ENCODE data around the gene C19orf33.
A peak's percentile ranks its signal among the peaks of the same experiment; 100 is the strongest.

C19orf33 gene

DNA sequence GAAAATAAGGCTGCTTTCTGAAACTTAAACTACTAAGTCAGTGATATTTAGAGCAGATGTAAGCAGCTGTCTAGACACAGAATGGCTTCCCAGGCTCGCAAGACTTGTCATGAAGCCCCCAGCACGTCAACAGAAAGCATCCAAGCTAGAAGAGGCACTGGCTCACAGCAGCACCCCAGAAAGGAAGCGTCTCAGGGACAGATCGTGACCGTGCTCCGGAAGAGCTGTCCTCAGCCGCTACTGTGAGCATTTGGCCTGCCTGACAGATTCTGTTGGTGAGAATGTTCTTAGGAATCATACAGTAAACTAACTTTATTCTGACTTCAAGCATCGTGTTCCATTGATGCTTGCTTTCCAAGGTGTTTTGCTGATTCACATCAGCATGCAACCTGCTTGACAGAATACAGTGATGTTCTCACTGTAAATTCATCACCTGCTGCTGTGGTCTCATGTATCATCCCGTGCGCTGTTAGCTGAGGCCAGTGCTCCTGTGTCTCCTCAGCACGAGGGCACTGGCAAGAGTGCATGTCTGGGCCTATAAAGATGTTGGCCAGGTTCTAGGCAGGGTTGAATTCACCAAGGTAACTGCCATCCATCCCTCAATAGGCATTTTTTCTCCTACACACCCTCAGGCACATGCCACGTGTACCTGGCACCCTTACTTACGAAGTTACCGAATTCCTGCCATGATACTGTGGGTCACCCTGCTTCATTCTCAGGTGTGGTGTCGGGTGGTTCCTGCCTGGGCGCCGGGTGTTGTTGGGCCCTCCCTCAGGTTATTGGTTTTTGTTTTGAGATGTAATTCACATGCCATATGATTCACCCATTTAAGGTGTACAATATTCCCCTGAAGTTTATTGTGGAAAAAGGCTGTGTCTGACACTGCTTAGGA, 23.8 kb upstream of the C19orf33 start:
- DNase-seq: no peak

DNA sequence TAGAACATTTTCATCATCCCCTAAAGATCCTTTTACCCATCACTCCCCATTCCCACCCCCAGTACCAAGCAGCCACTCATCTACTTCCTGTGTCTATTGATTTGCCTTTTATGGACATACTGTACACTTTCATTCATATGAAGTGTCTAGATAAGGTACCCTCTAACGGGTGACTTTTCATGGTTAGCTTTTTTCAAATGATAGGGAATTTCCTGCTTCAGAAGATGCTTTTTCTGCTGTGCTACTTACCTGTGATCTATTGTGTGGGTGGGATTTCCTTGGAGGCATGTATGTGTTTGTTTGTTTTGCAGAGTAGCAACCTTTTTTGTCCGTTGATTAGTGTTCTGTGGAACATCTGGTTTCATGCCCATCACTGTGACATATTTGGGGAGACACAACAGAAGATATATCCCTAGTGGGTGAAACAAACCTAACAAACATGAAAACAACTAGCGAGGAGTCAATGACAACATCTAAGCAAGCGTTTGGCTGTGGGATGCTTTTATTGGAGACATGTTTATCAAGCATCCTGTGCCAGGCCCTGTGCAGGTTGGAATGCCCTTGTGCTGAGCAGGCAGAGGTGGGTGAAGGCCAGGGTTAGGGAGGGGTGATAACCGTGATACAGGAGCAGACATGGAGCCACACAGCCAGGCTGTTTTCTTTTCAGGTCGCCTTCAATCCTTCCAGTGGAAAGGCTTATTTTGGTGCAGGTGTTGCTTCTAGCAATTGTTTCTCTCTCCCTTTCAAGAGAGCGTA, 22.1 kb upstream of the C19orf33 start:
- DNase-seq: peak; percentile 7

DNA sequence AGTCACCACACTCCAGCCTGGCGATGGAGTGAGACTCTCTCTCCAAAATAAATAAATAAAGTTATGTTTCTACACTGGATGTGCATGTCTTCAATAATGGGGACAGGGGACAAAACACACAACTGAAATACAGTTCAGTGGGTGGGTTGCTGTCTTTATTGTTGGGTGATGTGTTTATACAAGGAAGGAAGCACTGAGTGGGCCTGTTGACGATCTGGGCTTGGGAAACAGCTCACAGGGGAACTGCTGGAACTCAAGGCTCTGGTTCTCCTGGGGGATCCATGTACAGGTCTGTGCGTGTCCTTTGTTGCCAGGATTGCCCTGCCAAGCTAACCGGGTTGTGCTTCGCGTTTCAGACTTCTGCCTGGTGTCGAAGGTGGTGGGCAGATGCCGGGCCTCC, 20.8 kb upstream of the C19orf33 start:
- no peak for DNase-seq

DNA sequence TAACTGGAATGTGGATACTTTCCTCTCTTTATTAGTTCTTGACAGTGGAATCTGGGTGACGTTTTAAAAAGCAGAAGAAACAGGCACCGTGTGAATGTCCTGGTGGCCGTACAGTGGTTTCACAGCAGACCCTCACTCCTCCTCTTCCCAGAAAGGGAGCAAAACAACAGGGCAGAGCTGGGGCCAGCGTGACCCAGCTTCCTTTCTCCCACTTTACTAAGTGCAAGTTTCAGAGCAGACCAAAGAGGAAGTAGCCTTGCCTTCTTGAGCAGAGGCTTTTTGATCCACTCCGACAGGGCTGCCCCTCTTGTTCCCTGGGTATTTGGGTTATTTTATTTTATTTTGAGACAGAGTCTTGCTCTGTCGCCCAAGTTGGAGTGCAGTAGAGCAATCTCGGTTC, 19.6 kb upstream of the C19orf33 start:
- no peak for DNase-seq

DNA sequence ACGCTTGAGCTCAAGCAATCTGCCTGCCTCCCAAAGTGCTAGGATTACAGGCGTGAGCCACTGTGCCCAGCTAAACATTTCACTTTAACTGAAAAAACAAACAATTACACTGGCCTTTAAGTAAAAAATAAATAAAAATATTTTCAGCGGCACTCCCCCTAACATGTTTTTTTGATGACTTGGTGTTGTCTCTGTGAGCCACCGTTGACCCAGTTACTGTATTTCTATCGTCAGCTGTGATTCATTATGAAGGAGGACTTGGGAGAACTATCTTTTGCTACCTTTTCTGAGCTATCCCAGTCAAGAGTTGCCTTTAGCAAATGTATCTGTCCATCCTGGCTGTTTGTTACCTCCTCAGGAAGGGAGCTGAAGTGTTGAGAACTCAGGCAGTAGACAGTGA, 18.5 kb upstream of the C19orf33 start:
- no peak for DNase-seq

DNA sequence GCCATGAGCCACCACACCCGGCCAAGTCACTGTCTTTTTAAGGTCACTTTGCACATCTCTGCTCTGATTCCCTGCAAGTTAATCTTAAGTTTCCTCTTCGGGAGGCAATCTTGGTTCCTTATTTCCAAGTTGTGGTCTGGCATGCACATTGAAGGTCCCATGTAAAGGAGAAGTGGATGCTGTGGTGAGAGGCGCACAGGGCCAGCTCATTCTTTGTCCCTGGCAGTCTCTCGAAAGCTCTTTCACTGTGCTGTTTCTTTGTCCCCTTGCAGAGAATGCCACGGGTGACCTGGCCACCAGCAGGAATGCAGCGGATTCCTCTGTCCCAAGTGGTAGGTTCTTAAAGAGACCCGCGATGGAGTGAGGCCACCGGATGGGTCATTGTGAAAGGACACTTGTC, 16.4 kb upstream of the C19orf33 start:
- DNase-seq: peak; percentile 14

DNA sequence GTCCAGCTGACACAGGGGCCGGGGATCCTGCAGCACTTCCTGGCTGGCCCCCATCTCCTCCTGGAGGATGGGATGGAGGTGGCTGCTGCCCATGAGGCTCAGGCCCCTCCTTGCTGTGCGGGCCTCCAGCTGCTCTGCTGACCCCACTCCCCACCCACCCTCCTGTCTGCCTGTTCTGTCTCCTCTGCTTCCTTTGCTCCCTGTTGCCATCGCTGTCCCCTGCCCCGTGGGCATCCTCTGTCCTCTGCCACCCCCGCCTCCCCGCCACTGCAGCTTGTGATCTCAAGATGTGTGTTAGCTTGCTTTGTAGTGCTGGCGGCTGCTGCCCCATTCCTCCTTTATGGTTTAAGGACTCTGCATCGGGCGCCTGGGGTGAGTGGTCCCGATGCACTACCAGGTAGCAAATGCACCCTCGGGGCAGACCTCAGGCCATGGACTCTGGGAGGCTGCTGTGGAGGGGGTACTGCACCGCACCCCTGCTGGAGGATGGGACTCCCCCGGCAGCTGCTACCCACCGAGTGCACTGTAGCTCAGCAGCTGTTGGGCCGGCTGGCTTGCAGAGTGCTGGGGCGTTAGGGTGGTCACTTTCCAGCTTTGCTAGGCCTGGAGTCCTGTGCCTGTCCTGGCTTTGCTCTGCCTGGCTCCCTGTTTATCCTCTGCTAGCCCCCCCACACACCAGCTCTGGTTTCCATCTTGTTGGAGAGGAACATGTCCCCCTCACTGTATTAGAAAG, 15.8 kb upstream of the C19orf33 start:
- DNase-seq: no peak

DNA sequence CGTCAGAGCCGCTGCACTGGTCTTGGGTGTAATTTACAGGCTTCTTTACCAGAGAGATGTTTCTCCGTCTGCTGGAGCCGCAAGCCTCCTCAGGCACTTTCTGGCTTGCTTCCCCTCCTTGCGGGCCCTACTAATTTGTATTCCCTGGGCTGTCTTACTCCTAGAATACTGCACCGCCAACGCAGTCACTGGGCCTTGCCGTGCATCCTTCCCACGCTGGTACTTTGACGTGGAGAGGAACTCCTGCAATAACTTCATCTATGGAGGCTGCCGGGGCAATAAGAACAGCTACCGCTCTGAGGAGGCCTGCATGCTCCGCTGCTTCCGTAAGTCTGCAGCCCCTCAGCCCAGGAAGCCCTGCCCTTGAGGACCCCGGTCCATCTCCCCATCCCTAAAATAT, 14.1 kb upstream of the C19orf33 start:
- no peak for DNase-seq

DNA sequence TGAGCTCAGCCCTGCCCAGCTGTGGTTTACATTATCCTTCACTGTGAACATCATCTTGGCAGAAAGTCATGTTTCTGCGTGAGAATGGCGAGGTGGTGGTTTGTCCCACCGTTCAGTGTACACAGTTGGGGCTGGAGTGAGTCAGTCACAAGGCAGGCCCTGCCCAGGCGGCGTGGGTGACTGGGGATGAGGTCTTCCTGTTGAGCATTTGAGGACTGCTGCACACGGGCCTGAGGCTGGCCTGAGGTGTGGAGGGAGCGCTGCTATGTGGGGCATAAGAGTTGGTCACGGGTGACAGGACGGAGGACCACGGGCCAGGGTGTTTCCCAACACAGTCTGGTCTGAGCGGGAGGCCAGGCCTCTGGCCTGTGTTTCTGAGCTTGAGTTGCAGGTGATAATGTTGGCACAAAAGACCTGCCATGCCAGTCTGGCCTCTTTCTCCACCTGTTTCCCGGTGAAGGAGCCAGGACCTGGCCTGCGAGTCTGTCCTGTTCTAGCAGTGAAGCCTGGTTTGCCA, 13.4 kb upstream of the C19orf33 start:
- no peak for DNase-seq

DNA sequence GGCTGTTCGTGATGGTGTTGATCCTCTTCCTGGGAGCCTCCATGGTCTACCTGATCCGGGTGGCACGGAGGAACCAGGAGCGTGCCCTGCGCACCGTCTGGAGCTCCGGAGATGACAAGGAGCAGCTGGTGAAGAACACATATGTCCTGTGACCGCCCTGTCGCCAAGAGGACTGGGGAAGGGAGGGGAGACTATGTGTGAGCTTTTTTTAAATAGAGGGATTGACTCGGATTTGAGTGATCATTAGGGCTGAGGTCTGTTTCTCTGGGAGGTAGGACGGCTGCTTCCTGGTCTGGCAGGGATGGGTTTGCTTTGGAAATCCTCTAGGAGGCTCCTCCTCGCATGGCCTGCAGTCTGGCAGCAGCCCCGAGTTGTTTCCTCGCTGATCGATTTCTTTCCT, 12.2 kb upstream of the C19orf33 start:
- DNase-seq: no peak

DNA sequence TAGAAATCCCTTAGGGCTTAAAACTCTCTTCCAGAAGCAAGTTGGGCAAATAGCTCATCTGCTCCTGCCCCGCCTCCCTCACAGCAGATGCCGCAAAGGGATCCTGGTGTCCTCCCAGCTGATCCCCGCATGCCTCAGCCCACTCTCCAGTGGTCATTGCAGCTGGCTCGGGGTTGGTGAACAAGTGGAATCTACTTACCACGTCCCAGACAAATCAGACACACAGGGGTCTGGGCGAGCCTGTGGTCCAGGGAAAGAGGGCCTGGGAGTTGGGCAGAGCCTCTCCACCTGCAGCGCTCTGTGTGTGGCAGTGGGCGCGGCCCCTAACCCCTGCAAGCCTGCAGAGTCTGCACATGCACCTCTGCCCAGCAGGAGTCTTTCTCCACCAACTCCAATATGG, 10.8 kb upstream of the C19orf33 start:
- no peak for DNase-seq

DNA sequence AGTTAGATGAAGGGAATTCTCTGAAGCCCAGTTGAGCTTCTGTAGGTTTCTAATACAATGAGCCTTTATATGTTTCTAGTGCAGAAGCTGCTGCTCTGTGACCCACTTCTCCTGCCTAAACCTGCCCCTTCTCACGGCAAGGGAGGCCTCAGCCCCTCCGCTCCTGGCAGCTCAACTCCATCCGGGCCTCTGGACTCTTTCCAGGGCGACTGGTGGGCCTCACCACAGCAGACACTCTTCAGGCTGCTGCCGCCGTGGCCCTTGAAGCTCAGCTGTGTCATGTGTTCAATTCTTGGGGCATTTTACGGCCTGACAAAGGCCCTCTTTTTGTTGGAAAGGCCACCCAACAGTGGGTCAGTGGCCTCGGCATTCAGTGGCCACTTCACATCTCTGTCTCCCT, 10.0 kb upstream of the C19orf33 start:
- no peak for DNase-seq

DNA sequence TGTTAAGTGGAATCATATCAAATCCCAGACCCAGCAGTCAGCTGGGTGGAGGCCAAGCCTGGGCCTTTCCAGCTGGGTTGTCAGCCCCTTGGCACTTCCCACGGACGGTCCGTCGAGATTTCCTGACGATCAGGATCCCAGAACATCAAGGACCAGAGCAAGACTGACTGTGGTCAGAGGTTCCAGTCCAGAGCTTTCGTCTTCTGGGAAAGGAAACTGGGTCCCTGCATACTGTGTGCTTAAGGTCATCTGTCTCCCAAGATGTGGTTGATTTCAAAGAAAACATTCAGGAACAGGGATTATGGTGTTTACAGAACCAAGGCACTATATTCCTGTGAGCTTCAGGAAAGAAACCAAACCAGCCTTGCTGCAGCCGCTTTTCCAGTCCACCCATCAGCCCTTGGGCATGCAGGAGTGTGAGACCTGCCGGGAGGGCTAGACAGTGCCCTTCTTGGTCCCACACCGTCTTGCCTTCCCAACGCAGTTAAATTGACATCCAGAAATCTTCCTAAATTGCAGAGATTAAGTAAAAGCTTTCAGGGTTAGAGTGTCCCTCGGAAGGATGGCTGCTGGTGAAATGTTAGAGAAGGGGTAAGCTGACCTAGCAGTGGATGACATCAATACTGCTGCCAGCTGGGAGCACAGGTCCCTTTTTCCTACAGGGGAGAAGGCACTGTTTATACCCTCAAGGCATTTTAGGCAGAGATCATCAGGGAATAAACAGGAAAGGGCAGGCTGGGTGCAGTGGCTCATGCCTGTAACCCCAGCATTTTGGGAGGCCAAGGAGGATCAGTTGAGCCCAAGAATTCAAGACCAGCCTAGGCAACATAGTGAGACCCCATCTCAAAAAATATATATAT, 5.0 kb upstream of the C19orf33 start:
- no peak for DNase-seq

DNA sequence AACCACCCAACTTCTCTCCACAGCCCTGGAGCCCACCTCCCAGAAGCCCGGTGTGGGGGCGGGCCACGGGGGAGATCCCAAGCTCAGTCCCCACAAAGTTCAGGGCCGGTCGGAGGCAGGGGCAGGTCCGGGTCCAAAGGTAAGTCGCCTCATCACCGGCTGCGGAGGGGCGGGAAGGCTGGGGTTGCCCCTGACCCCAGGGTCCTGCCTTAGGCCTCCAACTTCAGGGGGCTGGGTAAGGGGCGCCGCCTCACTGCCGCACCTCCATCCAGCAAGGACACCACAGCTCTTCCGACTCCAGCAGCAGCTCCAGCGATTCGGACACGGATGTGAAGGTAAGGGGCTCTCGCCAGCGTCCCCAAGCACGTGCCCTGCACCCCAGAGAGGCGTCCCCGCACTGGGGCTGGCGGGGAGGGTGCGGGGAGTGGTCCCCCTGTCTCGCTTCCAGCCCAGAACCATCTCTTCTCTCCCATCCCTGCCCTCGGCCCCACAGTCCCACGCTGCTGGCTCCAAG, 358 bp downstream of the C19orf33 start:
- no peak for DNase-seq

DNA sequence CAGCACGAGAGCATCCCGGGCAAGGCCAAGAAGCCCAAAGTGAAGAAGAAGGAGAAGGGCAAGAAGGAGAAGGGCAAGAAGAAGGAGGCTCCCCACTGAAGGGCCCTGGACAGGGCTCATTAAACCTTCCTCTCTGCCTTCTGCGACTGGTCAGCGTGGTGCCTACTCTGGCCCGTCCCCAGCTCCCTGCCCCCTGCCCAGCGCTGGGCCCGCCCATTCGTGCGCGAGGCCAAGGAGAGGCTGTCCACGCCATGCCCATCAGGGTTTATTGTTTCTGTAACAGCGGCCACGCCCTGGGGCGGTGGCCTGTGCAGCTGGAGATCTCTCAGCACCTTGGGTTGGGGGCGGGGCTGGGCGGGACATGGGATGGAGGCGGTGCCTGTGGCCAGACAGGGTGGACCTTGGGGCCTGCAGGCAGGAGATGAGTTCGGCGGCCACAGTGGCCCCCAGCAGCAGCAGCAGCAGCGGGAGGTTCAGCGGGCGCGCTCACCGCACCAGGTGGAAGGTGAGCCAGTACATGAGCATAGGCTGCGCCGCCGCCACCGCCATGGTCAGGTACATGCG, 897 bp downstream of the C19orf33 start:
- no peak for DNase-seq

DNA sequence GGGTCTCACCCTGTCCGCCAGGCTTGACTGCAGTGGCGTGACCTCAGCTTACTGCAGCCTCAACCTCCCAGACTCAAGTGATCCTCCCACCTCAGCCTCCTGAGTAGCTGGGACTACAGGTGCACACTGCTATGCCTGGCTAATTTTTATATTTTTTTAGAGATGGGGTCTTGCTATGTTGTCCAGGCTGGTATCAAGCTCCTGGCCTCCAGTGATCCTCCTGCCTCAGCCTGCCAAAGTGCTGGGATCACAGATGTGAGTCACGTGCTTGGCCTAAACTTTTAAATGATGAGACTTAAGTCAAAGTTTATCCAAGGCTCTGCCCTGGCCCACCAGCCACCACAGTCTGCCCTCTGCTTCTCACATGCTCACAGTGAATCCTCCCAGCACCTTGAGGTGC, 2.2 kb downstream of the C19orf33 start:
- DNase-seq: no peak

DNA sequence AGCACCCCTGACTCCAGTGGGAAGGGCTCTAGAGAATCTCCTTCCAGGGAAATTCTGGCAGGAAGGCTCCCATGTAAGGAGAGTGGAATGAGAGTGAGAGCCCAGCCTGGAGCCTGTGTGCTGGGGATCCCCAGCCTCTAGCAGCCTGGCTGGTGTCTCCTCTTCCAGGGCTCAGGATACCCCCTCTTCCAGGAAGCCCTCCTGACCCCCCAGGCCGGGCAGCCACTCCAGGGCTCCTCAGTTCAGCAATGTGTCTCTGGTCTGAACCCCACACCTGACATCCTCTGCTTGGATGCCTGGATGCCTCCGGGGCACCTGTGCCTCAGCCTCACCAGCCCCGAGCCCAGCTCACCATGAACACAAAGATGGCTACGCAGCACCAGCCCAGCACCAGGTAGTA, 3.0 kb downstream of the C19orf33 start:
- no peak for DNase-seq

DNA sequence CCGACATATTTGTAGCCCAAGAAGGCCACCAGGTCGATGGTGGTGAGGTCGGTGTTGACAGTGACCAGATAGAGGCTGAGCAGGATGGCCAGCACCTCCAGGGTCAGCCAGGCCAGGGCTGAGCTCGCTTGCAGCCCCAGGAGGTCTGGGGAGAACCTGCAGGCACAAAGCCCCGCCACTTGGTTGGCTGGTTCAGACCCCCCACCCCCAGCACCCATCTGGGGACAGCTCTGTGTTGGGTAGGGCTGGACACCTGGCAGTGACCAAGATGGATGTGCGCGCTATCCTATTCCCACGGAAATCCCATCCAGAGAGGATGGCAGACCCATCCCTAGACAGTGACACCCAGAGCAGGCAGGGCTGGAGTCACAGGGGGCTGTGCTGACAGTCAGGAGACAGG, 3.5 kb downstream of the C19orf33 start:
- no peak for DNase-seq

DNA sequence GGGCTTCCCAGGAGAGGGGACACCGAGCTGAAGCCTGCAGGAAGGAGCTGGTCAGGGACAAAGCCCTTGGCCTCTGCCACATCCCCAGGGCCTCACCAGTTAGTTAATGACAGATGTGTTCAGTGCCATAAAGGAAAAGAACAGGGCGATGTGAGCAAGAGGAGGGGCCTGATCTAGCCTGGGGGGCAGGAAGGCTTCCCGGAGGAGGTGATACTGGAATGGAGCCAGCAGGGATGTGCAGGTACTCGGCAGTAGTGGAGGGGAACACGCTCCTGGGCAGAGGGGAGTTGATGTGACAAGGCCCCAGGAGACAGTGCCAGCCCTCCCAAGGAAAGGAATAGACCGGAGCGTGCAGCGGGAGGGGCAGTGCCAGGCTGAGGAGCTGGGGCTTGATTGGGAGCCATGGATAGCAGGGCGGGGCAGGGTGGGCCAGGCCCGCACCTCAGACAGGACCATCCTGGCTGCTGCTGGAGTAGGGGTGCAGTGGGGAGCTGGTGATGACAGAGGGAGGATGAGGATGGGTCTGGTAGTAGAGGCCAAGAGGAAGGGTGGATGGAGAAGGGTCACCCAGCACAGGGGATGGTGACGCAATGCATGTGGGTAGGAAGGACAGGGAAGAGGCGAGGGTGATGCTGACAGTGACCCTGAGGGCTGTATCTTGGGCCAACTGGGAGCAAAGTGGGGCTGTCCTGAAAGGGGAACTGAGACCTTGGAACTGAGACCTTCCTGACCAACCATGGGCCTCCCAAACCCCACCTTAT, 4.1 kb downstream of the C19orf33 start:
- DNase-seq: no peak

DNA sequence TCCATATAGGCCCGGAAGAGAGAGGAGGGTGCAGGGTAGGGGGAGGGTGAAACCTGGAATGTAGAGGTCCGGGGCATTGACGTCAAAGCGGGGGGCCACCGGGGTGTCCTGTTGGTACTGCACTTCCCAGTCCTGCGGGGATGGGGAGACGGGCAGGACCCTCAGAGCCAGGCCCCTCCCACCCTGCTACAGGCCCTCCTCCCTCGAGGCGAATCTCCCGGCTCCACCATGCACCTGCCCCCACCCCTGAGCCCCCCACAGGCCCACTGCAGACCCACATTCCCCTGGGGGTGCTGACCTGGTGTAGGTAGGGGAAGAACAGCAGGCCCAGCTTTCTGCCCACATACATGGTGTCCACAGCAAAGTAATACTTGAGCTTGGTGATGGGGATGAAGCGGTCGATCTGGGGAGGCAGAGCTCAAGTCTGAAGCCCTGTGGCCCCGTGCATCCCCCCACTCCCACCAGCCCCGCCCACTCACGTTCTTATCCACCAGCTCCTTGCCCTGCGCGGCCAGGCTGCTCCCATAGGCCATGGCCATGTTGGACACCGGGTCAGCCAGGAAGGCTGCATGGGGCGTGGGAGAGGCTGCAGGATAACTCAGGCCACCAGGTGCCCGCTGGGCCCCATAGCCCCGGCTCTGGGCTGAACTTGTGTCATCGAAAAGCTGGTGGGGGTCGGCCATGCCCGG, 5.0 kb downstream of the C19orf33 start:
- DNase-seq: no peak

Measured in CD4-positive, alpha-beta T cell treated with Interleukin-17A for 1 hour (primary cell).